Measurements from ENCODE around the gene SSTR3.
A peak's percentile ranks its signal among the peaks of the same experiment; 100 is the strongest.

Gene SSTR3

GRCh38 chr22:37163575-37164504, 48.4 kb downstream of the SSTR3 start:
- Histone ChIP-seq H2AFZ (ENCODE audit: insufficient read depth, low read length, poor library complexity) (no peak overlapping the region), H3K79me1 (ENCODE audit: low read length) (peaks cover 8% of the 10 kb centered on the region), H2AK5ac (ENCODE audit: low read length) (no peak overlapping the region), H4K8ac (ENCODE audit: low read depth, low read length) (no peak overlapping the region), H4K91ac (ENCODE audit: low read depth, low read length) (no peak overlapping the region), H2BK12ac (ENCODE audit: low read length) (no peak overlapping the region), H3K23ac (ENCODE audit: low read length) (no peak overlapping the region), H2BK5ac (ENCODE audit: low read depth, low read length, poor library complexity) (no peak overlapping the region), H4K12ac (ENCODE audit: low read depth, low read length) (no peak overlapping the region), H2BK120ac (ENCODE audit: insufficient read depth, low read length, poor library complexity) (no peak overlapping the region), H3K14ac (ENCODE audit: low read length) (no peak overlapping the region), H3K4me1 (ENCODE audit: control insufficient read depth in 1 of 2, insufficient read depth in 2 of 2, low read length in 2 of 2) (peaks cover 7 to 9% of the 10 kb centered on the region in 2 experiments), H3K36me3 (ENCODE audit: control insufficient read depth in 1 of 2, insufficient read depth in 2 of 2, low read length in 2 of 2) (no peaks in the 10 kb centered on the region), H3K4me3 (ENCODE audit: low read depth, low read length) (no peak overlapping the region), H3K18ac (ENCODE audit: low read length) (no peak overlapping the region), H3K4ac (ENCODE audit: low read depth, low read length) (no peak overlapping the region), H3K9ac (ENCODE audit: low read length) (no peak overlapping the region), H3K9me3 (ENCODE audit: insufficient read depth, low read depth, low read length) (peaks cover 3% of the 10 kb centered on the region), H3K27ac (ENCODE audit: low read depth, low read length) (no peak overlapping the region), H3K4me2 (ENCODE audit: low read length) (no peak overlapping the region), H3K27me3 (ENCODE audit: insufficient read depth, low read length) (no peaks in the 10 kb centered on the region), H3K79me2 (ENCODE audit: control insufficient read depth, insufficient read depth, low read length, poor library complexity) (peaks cover 2% of the 10 kb centered on the region)
- no peak for DNase-seq
- WGBS (ENCODE audit: extremely low coverage, insufficient coverage, insufficient read length) = no CpG with 5 or more reads among the region's 22 CpGs

GRCh38 chr22:37163096-37163489, 49.2 kb downstream of the SSTR3 start:
- H3K18ac ChIP-seq (ENCODE audit: low read length) = no peak overlapping the region
- H3K4ac ChIP-seq (ENCODE audit: low read depth, low read length) = no peak overlapping the region
- no peak overlapping the region for H4K12ac ChIP-seq (ENCODE audit: low read depth, low read length)
- no peak overlapping the region for H3K9ac ChIP-seq (ENCODE audit: low read length)
- no peaks in the 10 kb centered on the region for H3K27me3 ChIP-seq (ENCODE audit: insufficient read depth, low read length)
- H2AK5ac ChIP-seq (ENCODE audit: low read length) = no peak overlapping the region
- no CpG with 5 or more reads among the region's 5 CpGs for whole genome bisulfite sequencing (ENCODE audit: extremely low coverage, insufficient coverage, insufficient read length)
- peaks cover 8% of the 10 kb centered on the region for H3K79me1 ChIP-seq (ENCODE audit: low read length)
- no peak overlapping the region for H3K23ac ChIP-seq (ENCODE audit: low read length)
- no peak overlapping the region for H2BK120ac ChIP-seq (ENCODE audit: insufficient read depth, low read length, poor library complexity)
- H2AFZ ChIP-seq (ENCODE audit: insufficient read depth, low read length, poor library complexity) = no peak overlapping the region
- H2BK5ac ChIP-seq (ENCODE audit: low read depth, low read length, poor library complexity) = no peak overlapping the region
- no peaks in the 10 kb centered on the region for H3K36me3 ChIP-seq (ENCODE audit: control insufficient read depth in 1 of 2, insufficient read depth in 2 of 2, low read length in 2 of 2)
- H4K91ac ChIP-seq (ENCODE audit: low read depth, low read length) = no peak overlapping the region
- no peak overlapping the region for H3K14ac ChIP-seq (ENCODE audit: low read length)
- no peak overlapping the region for H3K4me3 ChIP-seq (ENCODE audit: low read depth, low read length)
- H3K9me3 ChIP-seq (ENCODE audit: insufficient read depth, low read depth, low read length) = peaks cover 3% of the 10 kb centered on the region
- H4K8ac ChIP-seq (ENCODE audit: low read depth, low read length) = no peak overlapping the region
- H3K27ac ChIP-seq (ENCODE audit: low read depth, low read length) = no peak overlapping the region
- DNase-seq = no peak
- no peak overlapping the region for H3K4me2 ChIP-seq (ENCODE audit: low read length)
- peaks cover 7 to 9% of the 10 kb centered on the region in 2 experiments for H3K4me1 ChIP-seq (ENCODE audit: control insufficient read depth in 1 of 2, insufficient read depth in 2 of 2, low read length in 2 of 2)
- peaks cover 2% of the 10 kb centered on the region for H3K79me2 ChIP-seq (ENCODE audit: control insufficient read depth, insufficient read depth, low read length, poor library complexity)
- no peak overlapping the region for H2BK12ac ChIP-seq (ENCODE audit: low read length)

- H2BK5ac ChIP-seq (ENCODE audit: low read depth, low read length, poor library complexity) = no peak overlapping the region
- peaks cover 7 to 8% of the 10 kb centered on the region in 2 experiments for H3K4me1 ChIP-seq (ENCODE audit: control insufficient read depth in 1 of 2, insufficient read depth in 2 of 2, low read length in 2 of 2)
- peaks cover 2% of the 10 kb centered on the region for H3K79me2 ChIP-seq (ENCODE audit: control insufficient read depth, insufficient read depth, low read length, poor library complexity)
- no peak overlapping the region for H3K18ac ChIP-seq (ENCODE audit: low read length)
- H3K27ac ChIP-seq (ENCODE audit: low read depth, low read length) = no peak overlapping the region
- no peaks in the 10 kb centered on the region for H3K36me3 ChIP-seq (ENCODE audit: control insufficient read depth in 1 of 2, insufficient read depth in 2 of 2, low read length in 2 of 2)
- no peak overlapping the region for H4K8ac ChIP-seq (ENCODE audit: low read depth, low read length)
- peak overlapping the region; percentile 20 for H2AK5ac ChIP-seq (ENCODE audit: low read length)
- no peak overlapping the region for H2BK120ac ChIP-seq (ENCODE audit: insufficient read depth, low read length, poor library complexity)
- H4K12ac ChIP-seq (ENCODE audit: low read depth, low read length) = no peak overlapping the region
- WGBS (ENCODE audit: extremely low coverage, insufficient coverage, insufficient read length) = no CpG with 5 or more reads among the region's 11 CpGs
- no peak overlapping the region for H2BK12ac ChIP-seq (ENCODE audit: low read length)
- H3K9ac ChIP-seq (ENCODE audit: low read length) = no peak overlapping the region
- H3K4me3 ChIP-seq (ENCODE audit: low read depth, low read length) = no peak overlapping the region
- no peak overlapping the region for H3K4ac ChIP-seq (ENCODE audit: low read depth, low read length)
- H3K9me3 ChIP-seq (ENCODE audit: insufficient read depth, low read depth, low read length) = peaks cover 3% of the 10 kb centered on the region
- no peak overlapping the region for H3K4me2 ChIP-seq (ENCODE audit: low read length)
- no peak overlapping the region for H3K23ac ChIP-seq (ENCODE audit: low read length)
- H2AFZ ChIP-seq (ENCODE audit: insufficient read depth, low read length, poor library complexity) = no peak overlapping the region
- no peak overlapping the region for H3K14ac ChIP-seq (ENCODE audit: low read length)
- no peak for DNase-seq
- H4K91ac ChIP-seq (ENCODE audit: low read depth, low read length) = no peak overlapping the region
- peaks cover 8% of the 10 kb centered on the region for H3K79me1 ChIP-seq (ENCODE audit: low read length)
- no peaks in the 10 kb centered on the region for H3K27me3 ChIP-seq (ENCODE audit: insufficient read depth, low read length)
Observed at GRCh38 chr22:37162221-37163095, 49.8 kb downstream of the SSTR3 start.

GRCh38 chr22:37161443-37161842, 50.8 kb downstream of the SSTR3 start:
- no peak overlapping the region for H3K14ac ChIP-seq (ENCODE audit: low read length)
- H3K27ac ChIP-seq (ENCODE audit: low read depth, low read length) = no peak overlapping the region
- no peaks in the 10 kb centered on the region for H3K27me3 ChIP-seq (ENCODE audit: insufficient read depth, low read length)
- H3K23ac ChIP-seq (ENCODE audit: low read length) = no peak overlapping the region
- no CpG with 5 or more reads among the region's 2 CpGs for WGBS (ENCODE audit: extremely low coverage, insufficient coverage, insufficient read length)
- DNase-seq = peak; percentile 83 to 85
- H3K4me2 ChIP-seq (ENCODE audit: low read length) = no peak overlapping the region
- H3K18ac ChIP-seq (ENCODE audit: low read length) = no peak overlapping the region
- H2BK12ac ChIP-seq (ENCODE audit: low read length) = no peak overlapping the region
- H3K9me3 ChIP-seq (ENCODE audit: insufficient read depth, low read depth, low read length) = peaks cover 4% of the 10 kb centered on the region
- no peaks in the 10 kb centered on the region for H3K4me1 ChIP-seq (ENCODE audit: control insufficient read depth in 1 of 2, insufficient read depth in 2 of 2, low read length in 2 of 2)
- no peaks in the 10 kb centered on the region for H3K36me3 ChIP-seq (ENCODE audit: control insufficient read depth in 1 of 2, insufficient read depth in 2 of 2, low read length in 2 of 2)
- H4K8ac ChIP-seq (ENCODE audit: low read depth, low read length) = no peak overlapping the region
- H3K4ac ChIP-seq (ENCODE audit: low read depth, low read length) = no peak overlapping the region
- H3K79me2 ChIP-seq (ENCODE audit: control insufficient read depth, insufficient read depth, low read length, poor library complexity) = no peaks in the 10 kb centered on the region
- no peak overlapping the region for H2BK120ac ChIP-seq (ENCODE audit: insufficient read depth, low read length, poor library complexity)
- H3K9ac ChIP-seq (ENCODE audit: low read length) = no peak overlapping the region
- no peak overlapping the region for H2AFZ ChIP-seq (ENCODE audit: insufficient read depth, low read length, poor library complexity)
- no peak overlapping the region for H4K91ac ChIP-seq (ENCODE audit: low read depth, low read length)
- H3K79me1 ChIP-seq (ENCODE audit: low read length) = peaks cover 2% of the 10 kb centered on the region
- H4K12ac ChIP-seq (ENCODE audit: low read depth, low read length) = no peak overlapping the region
- H2AK5ac ChIP-seq (ENCODE audit: low read length) = no peak overlapping the region
- no peak overlapping the region for H3K4me3 ChIP-seq (ENCODE audit: low read depth, low read length)
- no peak overlapping the region for H2BK5ac ChIP-seq (ENCODE audit: low read depth, low read length, poor library complexity)
